Muscle of arm (tissue), 12 donors: ENCODE results near the gene CLDN9. TPM values are rescaled to one million over a fixed set of nuclear protein-coding genes. Genes with fewer than 3 reads are reported as not detected.
"Not testable (repeated sequence)": the region's sequence is repeated elsewhere in the genome, so short reads cannot be mapped to it uniquely, and the experiment has no call there.

Source experiments
- DNase-seq: peaks from one replicate; pipeline ENCODE4 v3.0.0-alpha.2; 2013
- polyA plus RNA-seq, 12 donors: library from polyadenylated mRNA; unstranded; fragments of 120-200 nt; gene quantifications; one replicate each; pipeline ENCODE4 v1.2.1, GENCODE V29; 2013; ENCODE audit not compliant: insufficient read length in 12 of 12

Gene CLDN9
- polyA plus RNA-seq, 12 donors = 0.39 to 5.2 (median 2.0) TPM; not detected in 1

GRCh38 chr16:3029491-3030221 lies 16.9 kb downstream of the CLDN9 start:
- no peak for DNase-seq

- no peak for DNase-seq
Observed at GRCh38 chr16:3030222-3031212, 17.8 kb downstream of the CLDN9 start.

- no peak for DNase-seq
Observed at GRCh38 chr16:3032624-3033023, 19.9 kb downstream of the CLDN9 start.

GRCh38 chr16:3035289-3035971 lies 22.7 kb downstream of the CLDN9 start:
- DNase-seq = no peak

GRCh38 chr16:3035972-3036725 lies 23.4 kb downstream of the CLDN9 start:
- DNase-seq = no peak

GRCh38 chr16:3036726-3037315 lies 24.1 kb downstream of the CLDN9 start, which contains the start of gene BICDL2:
Gene BICDL2 (minus strand): TSS chr16:3036944. CDS start chr16:3035496, 1,448 bp downstream.
- no peak for DNase-seq

- DNase-seq = no peak
Observed at GRCh38 chr16:3038256-3038655, 25.5 kb downstream of the CLDN9 start.

- no peak for DNase-seq
Observed at GRCh38 chr16:3038896-3039295, 26.2 kb downstream of the CLDN9 start.

- no peak for DNase-seq
Observed at GRCh38 chr16:3042376-3042775, 29.7 kb downstream of the CLDN9 start.

GRCh38 chr16:3044708-3045107 lies 32.0 kb downstream of the CLDN9 start:
- DNase-seq = no peak

- DNase-seq = no peak
Observed at GRCh38 chr16:3045758-3046640, 33.3 kb downstream of the CLDN9 start, which contains the start of gene MMP25. Gene MMP25 (plus strand): TSS chr16:3046561. CDS start chr16:3046918, 357 bp downstream.

- DNase-seq = no peak
Observed at GRCh38 chr16:3046641-3047386, 34.1 kb downstream of the CLDN9 start.

GRCh38 chr16:3047387-3047720 lies 34.6 kb downstream of the CLDN9 start:
- no peak for DNase-seq

- DNase-seq = no peak
Observed at GRCh38 chr16:3049921-3050481, 37.3 kb downstream of the CLDN9 start.

- DNase-seq = no peak
Observed at GRCh38 chr16:3050487-3050886, 37.8 kb downstream of the CLDN9 start.

- DNase-seq = no peak
Observed at GRCh38 chr16:3051009-3051408, 38.3 kb downstream of the CLDN9 start.

GRCh38 chr16:3051494-3051893 lies 38.8 kb downstream of the CLDN9 start:
- DNase-seq = no peak

GRCh38 chr16:3052571-3053329 lies 40.0 kb downstream of the CLDN9 start:
- DNase-seq = not testable (repeated sequence)
